ENCODE measurements around the gene ADRM1.

ADRM1 gene

GRCh38 chr20:62330576-62331317 is 27.9 kb downstream of the ADRM1 start:
- Histone ChIP-seq H3K9me3 (ENCODE audit: control insufficient read depth, insufficient read depth, low read length) (no peaks in the 10 kb centered on the region), H3K27ac (ENCODE audit: low read depth, low read length) (no peak overlapping the region), H3K79me2 (ENCODE audit: control insufficient read depth, low read length) (no peaks in the 10 kb centered on the region), H4K20me1 (ENCODE audit: control insufficient read depth, insufficient read depth, low read depth, low read length) (no peaks in the 10 kb centered on the region), H3K4me2 (ENCODE audit: low read length) (no peak overlapping the region), H3F3A (ENCODE audit: control insufficient read depth, insufficient read depth) (no peaks in the 10 kb centered on the region), H3K9me2 (replicated peaks; ENCODE audit: control insufficient read depth, low read length) (no peaks in the 10 kb centered on the region), H3K4me3 (ENCODE audit: low read length) (no peak overlapping the region), H3K27me3 (ENCODE audit: control insufficient read depth, low read length) (no peaks in the 10 kb centered on the region), H3K4me1 (ENCODE audit: control insufficient read depth, low read length) (peaks cover 5% of the 10 kb centered on the region), H3K36me3 (ENCODE audit: control insufficient read depth, low read length) (peaks cover 17% of the 10 kb centered on the region; the same call in 1 of the 2 replicates)
- no peak for TF ChIP-seq CTCF (IDR thresholded peaks at IDR 0.05; ENCODE audit: low read depth, low read length, poor library complexity, severe bottlenecking)
- no peak for TF ChIP-seq EZH2phosphoT487 (IDR thresholded peaks at IDR 0.05; ENCODE audit: borderline replicate concordance, low read length)

GRCh38 chr20:62331347-62331746 is 28.6 kb downstream of the ADRM1 start:
- peaks cover 8% of the 10 kb centered on the region for H3K4me1 ChIP-seq (ENCODE audit: control insufficient read depth, low read length)
- H4K20me1 ChIP-seq (ENCODE audit: control insufficient read depth, insufficient read depth, low read depth, low read length): no peaks in the 10 kb centered on the region
- H3K4me2 ChIP-seq (ENCODE audit: low read length): no peak overlapping the region
- no peaks in the 10 kb centered on the region for H3F3A ChIP-seq (ENCODE audit: control insufficient read depth, insufficient read depth)
- no peaks in the 10 kb centered on the region for H3K79me2 ChIP-seq (ENCODE audit: control insufficient read depth, low read length)
- no peaks in the 10 kb centered on the region for H3K9me2 ChIP-seq (replicated peaks; ENCODE audit: control insufficient read depth, low read length)
- peaks cover 19% of the 10 kb centered on the region for H3K36me3 ChIP-seq (ENCODE audit: control insufficient read depth, low read length)
- no peak overlapping the region for H3K27ac ChIP-seq (ENCODE audit: low read depth, low read length)
- no peak overlapping the region for H3K4me3 ChIP-seq (ENCODE audit: low read length)
- no peaks in the 10 kb centered on the region for H3K27me3 ChIP-seq (ENCODE audit: control insufficient read depth, low read length)
- H3K9me3 ChIP-seq (ENCODE audit: control insufficient read depth, insufficient read depth, low read length): no peaks in the 10 kb centered on the region
- TF ChIP-seq EZH2phosphoT487 (IDR thresholded peaks at IDR 0.05; ENCODE audit: borderline replicate concordance, low read length): no peak

GRCh38 chr20:62332421-62332820 is 29.6 kb downstream of the ADRM1 start:
- no peaks in the 10 kb centered on the region for H3K9me2 ChIP-seq (replicated peaks; ENCODE audit: control insufficient read depth, low read length)
- no peak overlapping the region for H3K4me2 ChIP-seq (ENCODE audit: low read length)
- H3K4me1 ChIP-seq (ENCODE audit: control insufficient read depth, low read length): peaks cover 17% of the 10 kb centered on the region
- H3K79me2 ChIP-seq (ENCODE audit: control insufficient read depth, low read length): no peaks in the 10 kb centered on the region
- H4K20me1 ChIP-seq (ENCODE audit: control insufficient read depth, insufficient read depth, low read depth, low read length): no peaks in the 10 kb centered on the region
- no peak overlapping the region for H3K4me3 ChIP-seq (ENCODE audit: low read length)
- 0 out of 2 replicates have a peak, but pooled peaks cover 5% of the 10 kb centered on the region for H3F3A ChIP-seq (ENCODE audit: control insufficient read depth, insufficient read depth)
- H3K27ac ChIP-seq (ENCODE audit: low read depth, low read length): no peak overlapping the region
- H3K36me3 ChIP-seq (ENCODE audit: control insufficient read depth, low read length): peaks cover 29% of the 10 kb centered on the region
- TF ChIP-seq CTCF (IDR thresholded peaks at IDR 0.05; ENCODE audit: low read depth, low read length, poor library complexity, severe bottlenecking) (no peak), EZH2phosphoT487 (IDR thresholded peaks at IDR 0.05; ENCODE audit: borderline replicate concordance, low read length) (no peak)
- H3K27me3 ChIP-seq (ENCODE audit: control insufficient read depth, low read length): no peaks in the 10 kb centered on the region
- no peaks in the 10 kb centered on the region; the same call in 1 of the 2 replicates for H3K9me3 ChIP-seq (ENCODE audit: control insufficient read depth, insufficient read depth, low read length)

Measured in DOHH2 (cell line).